Measurements from ENCODE around the gene BLTP3B. TPM values are rescaled to one million over a fixed set of nuclear protein-coding genes. Genes with fewer than 3 reads are reported as not detected.

Gene BLTP3B
- polyA plus RNA-seq, 1 of the 3 experiments (the other 2 are of a cell fraction), result 5.8 TPM

DNA sequence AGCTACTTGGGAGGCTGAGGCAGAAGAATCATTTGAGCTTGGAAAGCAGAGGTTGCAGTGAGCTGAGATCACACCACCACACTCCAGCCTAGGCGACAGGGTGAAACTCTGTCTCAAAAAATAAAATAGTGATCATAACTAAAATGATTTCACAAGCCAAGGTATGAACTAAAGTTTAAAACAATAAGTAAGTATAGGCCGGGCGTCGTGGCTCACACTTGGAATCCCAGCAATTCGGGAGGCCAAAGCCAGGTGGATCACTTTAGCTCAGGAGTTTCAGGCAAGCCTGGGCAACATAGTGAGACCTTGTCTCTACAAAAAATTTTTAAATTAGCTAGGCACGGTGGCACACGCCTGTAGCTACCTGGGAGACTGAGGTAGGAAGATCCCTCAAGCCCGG lies 27.4 kb downstream of the BLTP3B start:
- Histone ChIP-seq H3K9me2 (no peaks in the 10 kb centered on the region), H3K9ac (no peak overlapping the region), H3K27ac (ENCODE audit: low read depth in 2 of 2, low read length in 1 of 2) (no peak overlapping the region), H3F3A (replicated peaks; ENCODE audit: insufficient read depth) (no peaks in the 10 kb centered on the region), H4K20me1 (ENCODE audit: insufficient read depth) (no peaks in the 10 kb centered on the region), H3K4me3 (ENCODE audit: low read depth in 2 of 2, low read length in 1 of 2) (no peak overlapping the region), H3K36me3 (replicated peaks in 1 of 2; ENCODE audit: control insufficient read depth in 1 of 2, insufficient read depth in 2 of 2, low read length in 1 of 2) (peaks cover 0 to 8% of the 10 kb centered on the region in 2 experiments), H3K79me2 (ENCODE audit: insufficient read depth) (peaks cover 96% of the 10 kb centered on the region), H2AFZ (ENCODE audit: low read depth) (no peak overlapping the region), H3K27me3 (ENCODE audit: insufficient read depth) (no peaks in the 10 kb centered on the region), H3K9me3 (no peaks in the 10 kb centered on the region), H3K4me1 (ENCODE audit: control insufficient read depth in 1 of 2, insufficient read depth in 2 of 2, low read depth in 1 of 2, low read length in 1 of 2) (peaks cover 0 to 12% of the 10 kb centered on the region in 2 experiments; a peak in 2 of 4 replicates), H3K4me2 (no peak overlapping the region)
- DNase-seq, result no peak
- TF ChIP-seq, protein P1, sequence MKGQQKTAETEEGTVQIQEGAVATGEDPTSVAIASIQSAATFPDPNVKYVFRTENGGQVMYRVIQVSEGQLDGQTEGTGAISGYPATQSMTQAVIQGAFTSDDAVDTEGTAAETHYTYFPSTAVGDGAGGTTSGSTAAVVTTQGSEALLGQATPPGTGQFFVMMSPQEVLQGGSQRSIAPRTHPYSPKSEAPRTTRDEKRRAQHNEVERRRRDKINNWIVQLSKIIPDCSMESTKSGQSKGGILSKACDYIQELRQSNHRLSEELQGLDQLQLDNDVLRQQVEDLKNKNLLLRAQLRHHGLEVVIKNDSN (IDR thresholded peaks at IDR 0.05; ENCODE audit: borderline replicate concordance, low read depth), result no peak
- TF ChIP-seq, protein P2, sequence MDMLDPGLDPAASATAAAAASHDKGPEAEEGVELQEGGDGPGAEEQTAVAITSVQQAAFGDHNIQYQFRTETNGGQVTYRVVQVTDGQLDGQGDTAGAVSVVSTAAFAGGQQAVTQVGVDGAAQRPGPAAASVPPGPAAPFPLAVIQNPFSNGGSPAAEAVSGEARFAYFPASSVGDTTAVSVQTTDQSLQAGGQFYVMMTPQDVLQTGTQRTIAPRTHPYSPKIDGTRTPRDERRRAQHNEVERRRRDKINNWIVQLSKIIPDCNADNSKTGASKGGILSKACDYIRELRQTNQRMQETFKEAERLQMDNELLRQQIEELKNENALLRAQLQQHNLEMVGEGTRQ (IDR thresholded peaks at IDR 0.05; ENCODE audit: borderline replicate concordance, low read depth, low read length), result no peak
- no peak for TF ChIP-seq GATA2 (CRISPR knock-in tag; IDR thresholded peaks at IDR 0.05)
- TF ChIP-seq, protein P3, sequence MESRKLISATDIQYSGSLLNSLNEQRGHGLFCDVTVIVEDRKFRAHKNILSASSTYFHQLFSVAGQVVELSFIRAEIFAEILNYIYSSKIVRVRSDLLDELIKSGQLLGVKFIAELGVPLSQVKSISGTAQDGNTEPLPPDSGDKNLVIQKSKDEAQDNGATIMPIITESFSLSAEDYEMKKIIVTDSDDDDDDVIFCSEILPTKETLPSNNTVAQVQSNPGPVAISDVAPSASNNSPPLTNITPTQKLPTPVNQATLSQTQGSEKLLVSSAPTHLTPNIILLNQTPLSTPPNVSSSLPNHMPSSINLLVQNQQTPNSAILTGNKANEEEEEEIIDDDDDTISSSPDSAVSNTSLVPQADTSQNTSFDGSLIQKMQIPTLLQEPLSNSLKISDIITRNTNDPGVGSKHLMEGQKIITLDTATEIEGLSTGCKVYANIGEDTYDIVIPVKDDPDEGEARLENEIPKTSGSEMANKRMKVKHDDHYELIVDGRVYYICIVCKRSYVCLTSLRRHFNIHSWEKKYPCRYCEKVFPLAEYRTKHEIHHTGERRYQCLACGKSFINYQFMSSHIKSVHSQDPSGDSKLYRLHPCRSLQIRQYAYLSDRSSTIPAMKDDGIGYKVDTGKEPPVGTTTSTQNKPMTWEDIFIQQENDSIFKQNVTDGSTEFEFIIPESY (IDR thresholded peaks at IDR 0.05; ENCODE audit: borderline replicate concordance, low read depth), result no peak
- POLR2A ChIA-PET, result no interaction called here
- 95% methylated on average over 8 of the region's 8 CpGs for WGBS (ENCODE audit: low lambda C conversion rate)
- CTCF ChIA-PET, result no interaction called here

DNA sequence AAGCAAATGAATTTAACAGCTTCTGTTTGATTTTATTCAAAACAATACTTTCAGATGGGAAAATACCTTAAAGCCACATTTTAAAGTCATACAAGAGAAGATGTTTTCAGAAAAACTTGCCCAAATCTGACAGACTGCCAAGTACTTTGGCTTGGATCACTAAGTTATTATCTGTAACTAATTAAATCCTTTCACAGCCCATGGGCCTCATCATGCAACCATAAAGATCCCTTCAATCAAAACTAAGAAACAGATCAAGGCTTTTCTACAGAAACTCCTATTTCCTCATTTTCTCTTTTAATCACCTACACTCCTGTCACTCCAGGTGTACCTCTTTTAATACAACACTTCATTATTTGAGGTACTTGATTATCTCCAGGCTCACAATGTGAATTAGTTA lies 28.1 kb downstream of the BLTP3B start:
- no peaks in the 10 kb centered on the region for H4K20me1 ChIP-seq (ENCODE audit: insufficient read depth)
- H3K36me3 ChIP-seq (replicated peaks in 1 of 2; ENCODE audit: control insufficient read depth in 1 of 2, insufficient read depth in 2 of 2, low read length in 1 of 2), result peaks cover 0 to 8% of the 10 kb centered on the region in 2 experiments
- H3K79me2 ChIP-seq (ENCODE audit: insufficient read depth), result peaks cover 96% of the 10 kb centered on the region
- ChIA-PET POLR2A (no interaction called here), CTCF (interaction anchor here (0.6 kb wide), 1 partner anchor 342 kb away, joined by 3 read pairs; no protein-coding TSS in a partner anchor)
- H2AFZ ChIP-seq (ENCODE audit: low read depth), result no peak overlapping the region
- H3K4me1 ChIP-seq (ENCODE audit: control insufficient read depth in 1 of 2, insufficient read depth in 2 of 2, low read depth in 1 of 2, low read length in 1 of 2), result peaks cover 0 to 12% of the 10 kb centered on the region in 2 experiments; a peak in 2 of 4 replicates
- DNase-seq, result no peak
- H3K27me3 ChIP-seq (ENCODE audit: insufficient read depth), result no peaks in the 10 kb centered on the region
- TF ChIP-seq FOSL2 (IDR thresholded peaks at IDR 0.05; ENCODE audit: borderline replicate concordance, low read depth) (no peak), GABPA (IDR thresholded peaks at IDR 0.05; ENCODE audit: low read depth) (no peak), RAD21 (IDR thresholded peaks at IDR 0.05; ENCODE audit: low read length) (no peak), MEF2A (IDR thresholded peaks at IDR 0.05; ENCODE audit: borderline replicate concordance, low read depth) (no peak), RXRA (IDR thresholded peaks at IDR 0.05; ENCODE audit: borderline replicate concordance, low read depth) (no peak), YY1 (IDR thresholded peaks at IDR 0.05; ENCODE audit: low read depth) (no peak), POLR2AphosphoS5 (IDR thresholded peaks at IDR 0.05; ENCODE audit: low read depth, low read length) (no peak), NRF1 (IDR thresholded peaks at IDR 0.05; ENCODE audit: low read depth, low read length) (no peak), SIN3A (IDR thresholded peaks at IDR 0.05; ENCODE audit: borderline replicate concordance, low read depth, low read length) (no peak), RFX5 (IDR thresholded peaks at IDR 0.05; ENCODE audit: low read length) (no peak), ELF1 (IDR thresholded peaks at IDR 0.05) (no peak), EP300 (IDR thresholded peaks at IDR 0.05; ENCODE audit: borderline replicate concordance in 1 of 2, low read depth in 1 of 2, low read length in 1 of 2) (no peak), TEAD4 (IDR thresholded peaks at IDR 0.05; ENCODE audit: borderline replicate concordance, insufficient read depth) (no peak), EZH2phosphoT487 (IDR thresholded peaks at IDR 0.05; ENCODE audit: borderline replicate concordance, low read depth) (no peak), FOXM1 (IDR thresholded peaks at IDR 0.05; ENCODE audit: low read depth) (no peak)
- TF ChIP-seq, protein P4, sequence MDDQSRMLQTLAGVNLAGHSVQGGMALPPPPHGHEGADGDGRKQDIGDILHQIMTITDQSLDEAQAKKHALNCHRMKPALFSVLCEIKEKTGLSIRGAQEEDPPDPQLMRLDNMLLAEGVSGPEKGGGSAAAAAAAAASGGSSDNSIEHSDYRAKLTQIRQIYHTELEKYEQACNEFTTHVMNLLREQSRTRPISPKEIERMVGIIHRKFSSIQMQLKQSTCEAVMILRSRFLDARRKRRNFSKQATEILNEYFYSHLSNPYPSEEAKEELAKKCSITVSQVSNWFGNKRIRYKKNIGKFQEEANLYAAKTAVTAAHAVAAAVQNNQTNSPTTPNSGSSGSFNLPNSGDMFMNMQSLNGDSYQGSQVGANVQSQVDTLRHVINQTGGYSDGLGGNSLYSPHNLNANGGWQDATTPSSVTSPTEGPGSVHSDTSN (IDR thresholded peaks at IDR 0.05), result no peak
- TF ChIP-seq, protein P5, sequence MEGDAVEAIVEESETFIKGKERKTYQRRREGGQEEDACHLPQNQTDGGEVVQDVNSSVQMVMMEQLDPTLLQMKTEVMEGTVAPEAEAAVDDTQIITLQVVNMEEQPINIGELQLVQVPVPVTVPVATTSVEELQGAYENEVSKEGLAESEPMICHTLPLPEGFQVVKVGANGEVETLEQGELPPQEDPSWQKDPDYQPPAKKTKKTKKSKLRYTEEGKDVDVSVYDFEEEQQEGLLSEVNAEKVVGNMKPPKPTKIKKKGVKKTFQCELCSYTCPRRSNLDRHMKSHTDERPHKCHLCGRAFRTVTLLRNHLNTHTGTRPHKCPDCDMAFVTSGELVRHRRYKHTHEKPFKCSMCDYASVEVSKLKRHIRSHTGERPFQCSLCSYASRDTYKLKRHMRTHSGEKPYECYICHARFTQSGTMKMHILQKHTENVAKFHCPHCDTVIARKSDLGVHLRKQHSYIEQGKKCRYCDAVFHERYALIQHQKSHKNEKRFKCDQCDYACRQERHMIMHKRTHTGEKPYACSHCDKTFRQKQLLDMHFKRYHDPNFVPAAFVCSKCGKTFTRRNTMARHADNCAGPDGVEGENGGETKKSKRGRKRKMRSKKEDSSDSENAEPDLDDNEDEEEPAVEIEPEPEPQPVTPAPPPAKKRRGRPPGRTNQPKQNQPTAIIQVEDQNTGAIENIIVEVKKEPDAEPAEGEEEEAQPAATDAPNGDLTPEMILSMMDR (IDR thresholded peaks at IDR 0.05), result no peak
- TF ChIP-seq, protein P2 (IDR thresholded peaks at IDR 0.05; ENCODE audit: borderline replicate concordance, low read depth, low read length), result no peak
- no peaks in the 10 kb centered on the region for H3F3A ChIP-seq (replicated peaks; ENCODE audit: insufficient read depth)
- H3K4me3 ChIP-seq (ENCODE audit: low read depth in 2 of 2, low read length in 1 of 2), result no peak overlapping the region
- H3K4me2 ChIP-seq, result 0 out of 2 replicates have a peak overlapping the region, but pooled peaks have one; percentile 3
- no peaks in the 10 kb centered on the region for H3K9me2 ChIP-seq
- no peak overlapping the region for H3K9ac ChIP-seq
- no peaks in the 10 kb centered on the region for H3K9me3 ChIP-seq
- H3K27ac ChIP-seq (ENCODE audit: low read depth in 2 of 2, low read length in 1 of 2), result no peak overlapping the region

All from SK-N-SH (cell line).